DND-41 (cell line): ENCODE data around the gene HIPK1.

Experiments used
- EZH2 ChIP-seq: IDR thresholded peaks from 3 replicates; pipeline ENCODE4 v1.6.1; 2012; ENCODE audit warnings: borderline replicate concordance, low read depth, mild to moderate bottlenecking, moderate library complexity, low read length, inconsistent platforms; ENCODE audit not compliant: severe bottlenecking
- TF ChIP-seq, protein P1 (sequence below): IDR thresholded peaks from 2 replicates; pipeline ENCODE4 v1.5.1; 2012; ENCODE audit warnings: borderline replicate concordance, low read length, moderate library complexity, mild to moderate bottlenecking; ENCODE audit not compliant: poor library complexity, severe bottlenecking; ENCODE audit errors: extremely low read depth

DNA sequence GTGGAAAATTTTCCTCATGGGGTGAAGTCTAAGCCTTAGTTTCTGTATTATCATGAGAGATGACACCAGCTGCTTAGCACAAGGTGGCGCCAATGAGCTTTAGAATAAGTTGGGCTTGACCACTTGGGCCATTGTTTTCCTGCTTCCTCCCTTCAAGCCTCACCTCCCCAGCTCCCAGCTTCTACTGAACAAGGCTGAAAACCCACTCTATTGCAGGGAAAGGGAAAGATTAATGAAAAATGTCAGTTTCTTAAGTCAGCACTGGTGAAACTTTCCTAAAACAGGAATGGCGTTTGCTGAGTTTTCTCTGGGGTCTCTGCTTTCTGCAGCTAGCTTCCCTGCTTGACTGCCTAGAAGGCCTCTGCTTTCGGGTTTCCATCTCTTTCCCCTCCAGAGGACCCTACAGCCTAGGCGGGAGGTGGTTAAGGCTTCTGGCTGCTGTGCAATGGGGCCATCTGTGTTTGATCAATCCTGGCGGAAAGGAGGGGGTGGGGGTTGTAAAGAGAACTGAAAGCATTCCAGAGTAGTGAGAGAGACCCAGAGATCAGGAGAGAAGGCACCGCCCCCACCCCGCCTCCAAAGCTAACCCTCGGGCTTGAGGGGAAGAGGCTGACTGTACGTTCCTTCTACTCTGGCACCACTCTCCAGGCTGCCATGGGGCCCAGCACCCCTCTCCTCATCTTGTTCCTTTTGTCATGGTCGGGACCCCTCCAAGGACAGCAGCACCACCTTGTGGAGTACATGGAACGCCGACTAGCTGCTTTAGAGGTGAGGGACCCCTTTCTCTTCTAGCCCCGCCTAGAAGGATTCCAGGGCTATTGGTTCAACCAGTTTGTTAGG, 50.0 kb downstream of the HIPK1 start, which contains the start of gene OLFML3:
- TF ChIP-seq, protein P1, sequence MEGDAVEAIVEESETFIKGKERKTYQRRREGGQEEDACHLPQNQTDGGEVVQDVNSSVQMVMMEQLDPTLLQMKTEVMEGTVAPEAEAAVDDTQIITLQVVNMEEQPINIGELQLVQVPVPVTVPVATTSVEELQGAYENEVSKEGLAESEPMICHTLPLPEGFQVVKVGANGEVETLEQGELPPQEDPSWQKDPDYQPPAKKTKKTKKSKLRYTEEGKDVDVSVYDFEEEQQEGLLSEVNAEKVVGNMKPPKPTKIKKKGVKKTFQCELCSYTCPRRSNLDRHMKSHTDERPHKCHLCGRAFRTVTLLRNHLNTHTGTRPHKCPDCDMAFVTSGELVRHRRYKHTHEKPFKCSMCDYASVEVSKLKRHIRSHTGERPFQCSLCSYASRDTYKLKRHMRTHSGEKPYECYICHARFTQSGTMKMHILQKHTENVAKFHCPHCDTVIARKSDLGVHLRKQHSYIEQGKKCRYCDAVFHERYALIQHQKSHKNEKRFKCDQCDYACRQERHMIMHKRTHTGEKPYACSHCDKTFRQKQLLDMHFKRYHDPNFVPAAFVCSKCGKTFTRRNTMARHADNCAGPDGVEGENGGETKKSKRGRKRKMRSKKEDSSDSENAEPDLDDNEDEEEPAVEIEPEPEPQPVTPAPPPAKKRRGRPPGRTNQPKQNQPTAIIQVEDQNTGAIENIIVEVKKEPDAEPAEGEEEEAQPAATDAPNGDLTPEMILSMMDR, result peak; percentile 83
- TF ChIP-seq EZH2, result no peak
